Activated naive CD8-positive, alpha-beta T cell treated with anti-CD3 and anti-CD28 coated beads, Interleukin-2, amount 10 ng/mL, durations not matched to agents 7 days and 5 days (primary cell): ENCODE results near the gene ABCB6. TPM values are rescaled to one million over a fixed set of nuclear protein-coding genes. Genes with fewer than 3 reads are reported as not detected.

Experiments used
- ATAC-seq: fragments of 150-1000 bp; cut with Tn5 transposase; one replicate; pipeline ENCODE4 v1.10.0; 2021; ENCODE audit warnings: low read depth, moderate library complexity
- POLR2A ChIA-PET: fragments of 350-600 bp; sonication (Branson Sonifier 250); formaldehyde crosslinking; loops from one replicate; lab custom pipeline; 2021; ENCODE audit warnings: antibody characterized with exemption; lab: Charles Lee
- DNase-seq: peaks from one replicate; pipeline ENCODE4 v3.0.0; 2021
- H3K27ac Mint-ChIP-seq: one replicate; pipeline ENCODE4 v1.8.0; 2022; ENCODE audit warnings: mild to moderate bottlenecking, mixed read lengths
- H3K27me3 Mint-ChIP-seq: one replicate; pipeline ENCODE4 v1.8.0; 2022; ENCODE audit warnings: mild to moderate bottlenecking, moderate library complexity, mixed read lengths
- H3K36me3 Mint-ChIP-seq: one replicate; pipeline ENCODE4 v1.8.0; 2021; ENCODE audit warnings: mild to moderate bottlenecking, mixed read lengths
- H3K4me1 Mint-ChIP-seq: one replicate; pipeline ENCODE4 v1.8.0; 2021; ENCODE audit warnings: mixed read lengths
- H3K4me3 Mint-ChIP-seq: one replicate; pipeline ENCODE4 v1.8.0; 2022; ENCODE audit warnings: mild to moderate bottlenecking, moderate library complexity, mixed read lengths
- H3K9me3 Mint-ChIP-seq: one replicate; pipeline ENCODE4 v1.8.0; 2021; ENCODE audit warnings: mixed read lengths
- total RNA-seq, 2 experiments: library from RNA; stranded (reverse); gene quantifications; one replicate each; pipeline ENCODE4 v1.2.3, GENCODE V29; 2021

The ABCB6 gene
- total RNA-seq, 2 experiments from 2014 or later, result 13.1 to 14.3 TPM

- Mint-ChIP-seq H3K36me3 (peaks cover 33% of the 10 kb centered on the region), H3K9me3 (no peaks in the 10 kb centered on the region), H3K4me3 (no peak overlapping the region), H3K4me1 (peaks cover 18% of the 10 kb centered on the region), H3K27me3 (no peaks in the 10 kb centered on the region), H3K27ac (peak overlapping the region; percentile 34)
- ATAC-seq, result no peak
- no peak for DNase-seq
- POLR2A ChIA-PET, result interaction anchor here (0.6 to 8.0 kb wide), 2 partner anchors 13 to 132 kb away, joined by 4 to 63 read pairs; no protein-coding TSS in a partner anchor
Measured at GRCh38 chr2:219186754-219187456, 31.9 kb downstream of the ABCB6 start.

- DNase-seq, result no peak
- Mint-ChIP-seq H3K4me1 (peaks cover 42% of the 10 kb centered on the region), H3K4me3 (no peak overlapping the region), H3K27me3 (no peaks in the 10 kb centered on the region), H3K9me3 (no peaks in the 10 kb centered on the region), H3K27ac (no peak overlapping the region), H3K36me3 (peaks cover 51% of the 10 kb centered on the region)
- POLR2A ChIA-PET, result interaction anchor here (0.7 to 8.0 kb wide), 4 partner anchors 16 to 69 kb away, joined by 4 to 73 read pairs (median 37); partner anchors contain the start of genes TUBA4A, TUBA4B and ZFAND2B
- ATAC-seq, result no peak
Measured at GRCh38 chr2:219184121-219184520, 34.6 kb downstream of the ABCB6 start.

- POLR2A ChIA-PET, result interaction anchor here (1.6 to 8.0 kb wide), 5 partner anchors 12 to 70 kb away, joined by 6 to 73 read pairs (median 19); partner anchors contain the start of genes TUBA4A, TUBA4B and ZFAND2B
- Mint-ChIP-seq H3K4me3 (peak overlapping the region; percentile 73), H3K27ac (peak overlapping the region; percentile 87), H3K27me3 (no peaks in the 10 kb centered on the region), H3K36me3 (peaks cover 52% of the 10 kb centered on the region), H3K4me1 (peaks cover 46% of the 10 kb centered on the region), H3K9me3 (no peaks in the 10 kb centered on the region)
- no peak for ATAC-seq
- DNase-seq, result no peak
Measured at GRCh38 chr2:219183151-219183772, 35.5 kb downstream of the ABCB6 start.

- Mint-ChIP-seq H3K4me1 (peaks cover 48% of the 10 kb centered on the region), H3K4me3 (peak overlapping the region; percentile 73), H3K9me3 (no peaks in the 10 kb centered on the region), H3K27ac (peak overlapping the region; percentile 87), H3K27me3 (no peaks in the 10 kb centered on the region), H3K36me3 (peaks cover 52% of the 10 kb centered on the region)
- DNase-seq (peak; percentile 44), ATAC-seq (peak; percentile 24)
- POLR2A ChIA-PET, result interaction anchor here (0.7 to 8.0 kb wide), 9 partner anchors 10 to 71 kb away, joined by 3 to 73 read pairs (median 6); partner anchors contain the start of genes GLB1L, STK16, TUBA4A and TUBA4B
Measured at GRCh38 chr2:219182331-219183150, 36.2 kb downstream of the ABCB6 start.

- H3K27me3 Mint-ChIP-seq, result no peaks in the 10 kb centered on the region
- POLR2A ChIA-PET, result interaction anchor here (0.7 to 8.0 kb wide), 9 partner anchors 11 to 71 kb away, joined by 3 to 73 read pairs (median 5); partner anchors contain the start of genes ANKZF1, ATG9A, GLB1L and STK16
- H3K4me3 Mint-ChIP-seq, result peak overlapping the region; percentile 73
- DNase-seq (no peak), ATAC-seq (no peak)
- H3K36me3 Mint-ChIP-seq, result peaks cover 46% of the 10 kb centered on the region
- H3K9me3 Mint-ChIP-seq, result no peaks in the 10 kb centered on the region
- H3K27ac Mint-ChIP-seq, result peak overlapping the region; percentile 87
- H3K4me1 Mint-ChIP-seq, result peaks cover 50% of the 10 kb centered on the region
Measured at GRCh38 chr2:219181531-219181930, 37.2 kb downstream of the ABCB6 start.

GRCh38 chr2:219180961-219181360, 37.8 kb downstream of the ABCB6 start:
- peaks cover 43% of the 10 kb centered on the region for H3K36me3 Mint-ChIP-seq

GRCh38 chr2:219179601-219180465, 38.9 kb downstream of the ABCB6 start:
- Mint-ChIP-seq H3K4me3 (peak overlapping the region; percentile 97), H3K27ac (peak overlapping the region; percentile 93), H3K36me3 (peaks cover 36% of the 10 kb centered on the region), H3K27me3 (no peaks in the 10 kb centered on the region), H3K4me1 (peaks cover 62% of the 10 kb centered on the region), H3K9me3 (no peaks in the 10 kb centered on the region)
- POLR2A ChIA-PET, result interaction anchor here (0.8 to 8.0 kb wide), 6 partner anchors 12 to 65 kb away, joined by 3 to 73 read pairs (median 6); partner anchors contain the start of genes GLB1L, STK16 and ZFAND2B
- DNase-seq (no peak), ATAC-seq (no peak)

More at GRCh38 chr2:219180961-219181360, 37.8 kb downstream of the ABCB6 start:
- H3K4me1 Mint-ChIP-seq, result peaks cover 51% of the 10 kb centered on the region
- DNase-seq, result no peak
- H3K4me3 Mint-ChIP-seq, result peak overlapping the region; percentile 73
- POLR2A ChIA-PET, result interaction anchor here (0.7 to 8.0 kb wide), 9 partner anchors 12 to 72 kb away, joined by 3 to 73 read pairs (median 5); partner anchors contain the start of genes ANKZF1, ATG9A, GLB1L and STK16
- no peak for ATAC-seq
- no peaks in the 10 kb centered on the region for H3K9me3 Mint-ChIP-seq
- peak overlapping the region; percentile 87 for H3K27ac Mint-ChIP-seq
- H3K27me3 Mint-ChIP-seq, result no peaks in the 10 kb centered on the region

GRCh38 chr2:219178377-219179175, 40.2 kb downstream of the ABCB6 start:
- H3K4me3 Mint-ChIP-seq, result peak overlapping the region; percentile 97
- DNase-seq (no peak), ATAC-seq (peak; percentile 2)
- H3K27me3 Mint-ChIP-seq, result no peaks in the 10 kb centered on the region
- POLR2A ChIA-PET, result interaction anchor here (0.7 to 8.0 kb wide), 5 partner anchors 21 to 75 kb away, joined by 4 to 73 read pairs (median 42); partner anchors contain the start of genes GLB1L, STK16, TUBA4A and ZFAND2B
- H3K4me1 Mint-ChIP-seq, result peaks cover 67% of the 10 kb centered on the region
- H3K27ac Mint-ChIP-seq, result peak overlapping the region; percentile 93
- H3K9me3 Mint-ChIP-seq, result no peaks in the 10 kb centered on the region
- H3K36me3 Mint-ChIP-seq, result peaks cover 38% of the 10 kb centered on the region

GRCh38 chr2:219177552-219178376, 41.0 kb downstream of the ABCB6 start, which contains the start of gene RETREG2:
RETREG2 (plus strand) TSS chr2:219178275; CDS start chr2:219178353, 78 bp downstream.
- H3K9me3 Mint-ChIP-seq, result no peaks in the 10 kb centered on the region
- peaks cover 60% of the 10 kb centered on the region for H3K4me1 Mint-ChIP-seq
- H3K4me3 Mint-ChIP-seq, result peak within 1 kb of the TSS; percentile 97
- POLR2A ChIA-PET, result interaction anchor here (1.0 to 4.7 kb wide), 10 partner anchors 11 to 211 kb away, joined by 4 to 92 read pairs (median 13); partner anchors contain the start of genes ANKZF1, ATG9A, TUBA4A and TUBA4B
- ATAC-seq, result peak; percentile 43
- DNase-seq, result peak; percentile 88
- peak within 1 kb of the TSS; percentile 93 for H3K27ac Mint-ChIP-seq
- H3K36me3 Mint-ChIP-seq, result peaks cover 31% of the 10 kb centered on the region
- no peaks in the 10 kb centered on the region for H3K27me3 Mint-ChIP-seq

GRCh38 chr2:219176818-219177551, 41.8 kb downstream of the ABCB6 start, which contains the start of gene CNPPD1:
CNPPD1 (minus strand) TSS chr2:219176925; CDS start chr2:219176828, 97 bp downstream.
- Mint-ChIP-seq H3K27ac (peak within 1 kb of the TSS; percentile 93), H3K27me3 (no peaks in the 10 kb centered on the region), H3K36me3 (peaks cover 33% of the 10 kb centered on the region), H3K4me3 (peak within 1 kb of the TSS; percentile 97), H3K4me1 (peaks cover 57% of the 10 kb centered on the region), H3K9me3 (no peaks in the 10 kb centered on the region)
- POLR2A ChIA-PET, result interaction anchor here (0.6 to 4.7 kb wide), 20 partner anchors 8 to 212 kb away, joined by 3 to 92 read pairs (median 4); partner anchors contain the start of genes ANKZF1, ATG9A, NHEJ1 and TUBA4A
- DNase-seq (peak; percentile 93), ATAC-seq (peak; percentile 82)
